ENCODE results near the gene SIPA1L3.

- TF ChIP-seq, protein P1, sequence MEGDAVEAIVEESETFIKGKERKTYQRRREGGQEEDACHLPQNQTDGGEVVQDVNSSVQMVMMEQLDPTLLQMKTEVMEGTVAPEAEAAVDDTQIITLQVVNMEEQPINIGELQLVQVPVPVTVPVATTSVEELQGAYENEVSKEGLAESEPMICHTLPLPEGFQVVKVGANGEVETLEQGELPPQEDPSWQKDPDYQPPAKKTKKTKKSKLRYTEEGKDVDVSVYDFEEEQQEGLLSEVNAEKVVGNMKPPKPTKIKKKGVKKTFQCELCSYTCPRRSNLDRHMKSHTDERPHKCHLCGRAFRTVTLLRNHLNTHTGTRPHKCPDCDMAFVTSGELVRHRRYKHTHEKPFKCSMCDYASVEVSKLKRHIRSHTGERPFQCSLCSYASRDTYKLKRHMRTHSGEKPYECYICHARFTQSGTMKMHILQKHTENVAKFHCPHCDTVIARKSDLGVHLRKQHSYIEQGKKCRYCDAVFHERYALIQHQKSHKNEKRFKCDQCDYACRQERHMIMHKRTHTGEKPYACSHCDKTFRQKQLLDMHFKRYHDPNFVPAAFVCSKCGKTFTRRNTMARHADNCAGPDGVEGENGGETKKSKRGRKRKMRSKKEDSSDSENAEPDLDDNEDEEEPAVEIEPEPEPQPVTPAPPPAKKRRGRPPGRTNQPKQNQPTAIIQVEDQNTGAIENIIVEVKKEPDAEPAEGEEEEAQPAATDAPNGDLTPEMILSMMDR (CRISPR knock-in tag; IDR thresholded peaks at IDR 0.05), result no peak
- TF ChIP-seq EHMT2 (IDR thresholded peaks at IDR 0.05; ENCODE audit: borderline replicate concordance, low read depth, low read length) (no peak), IRX3 (CRISPR knock-in tag; IDR thresholded peaks at IDR 0.05; ENCODE audit: borderline replicate concordance, low read depth) (no peak), HOXA5 (CRISPR knock-in tag; IDR thresholded peaks at IDR 0.05) (no peak), CHD4 (IDR thresholded peaks at IDR 0.05; ENCODE audit: borderline replicate concordance, low read length) (no peak), MIER2 (CRISPR knock-in tag; IDR thresholded peaks at IDR 0.05) (no peak), ZNF282 (IDR thresholded peaks at IDR 0.05; ENCODE audit: partially characterized antibody) (no peak), ZNF136 (CRISPR knock-in tag; IDR thresholded peaks at IDR 0.05; ENCODE audit: low read depth) (no peak)
- TF ChIP-seq, protein P2, sequence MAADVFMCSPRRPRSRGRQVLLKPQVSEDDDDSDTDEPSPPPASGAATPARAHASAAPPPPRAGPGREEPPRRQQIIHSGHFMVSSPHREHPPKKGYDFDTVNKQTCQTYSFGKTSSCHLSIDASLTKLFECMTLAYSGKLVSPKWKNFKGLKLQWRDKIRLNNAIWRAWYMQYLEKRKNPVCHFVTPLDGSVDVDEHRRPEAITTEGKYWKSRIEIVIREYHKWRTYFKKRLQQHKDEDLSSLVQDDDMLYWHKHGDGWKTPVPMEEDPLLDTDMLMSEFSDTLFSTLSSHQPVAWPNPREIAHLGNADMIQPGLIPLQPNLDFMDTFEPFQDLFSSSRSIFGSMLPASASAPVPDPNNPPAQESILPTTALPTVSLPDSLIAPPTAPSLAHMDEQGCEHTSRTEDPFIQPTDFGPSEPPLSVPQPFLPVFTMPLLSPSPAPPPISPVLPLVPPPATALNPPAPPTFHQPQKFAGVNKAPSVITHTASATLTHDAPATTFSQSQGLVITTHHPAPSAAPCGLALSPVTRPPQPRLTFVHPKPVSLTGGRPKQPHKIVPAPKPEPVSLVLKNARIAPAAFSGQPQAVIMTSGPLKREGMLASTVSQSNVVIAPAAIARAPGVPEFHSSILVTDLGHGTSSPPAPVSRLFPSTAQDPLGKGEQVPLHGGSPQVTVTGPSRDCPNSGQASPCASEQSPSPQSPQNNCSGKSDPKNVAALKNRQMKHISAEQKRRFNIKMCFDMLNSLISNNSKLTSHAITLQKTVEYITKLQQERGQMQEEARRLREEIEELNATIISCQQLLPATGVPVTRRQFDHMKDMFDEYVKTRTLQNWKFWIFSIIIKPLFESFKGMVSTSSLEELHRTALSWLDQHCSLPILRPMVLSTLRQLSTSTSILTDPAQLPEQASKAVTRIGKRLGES (CRISPR knock-in tag; IDR thresholded peaks at IDR 0.05; ENCODE audit: borderline replicate concordance), result no peak
- TF ChIP-seq, protein P3, sequence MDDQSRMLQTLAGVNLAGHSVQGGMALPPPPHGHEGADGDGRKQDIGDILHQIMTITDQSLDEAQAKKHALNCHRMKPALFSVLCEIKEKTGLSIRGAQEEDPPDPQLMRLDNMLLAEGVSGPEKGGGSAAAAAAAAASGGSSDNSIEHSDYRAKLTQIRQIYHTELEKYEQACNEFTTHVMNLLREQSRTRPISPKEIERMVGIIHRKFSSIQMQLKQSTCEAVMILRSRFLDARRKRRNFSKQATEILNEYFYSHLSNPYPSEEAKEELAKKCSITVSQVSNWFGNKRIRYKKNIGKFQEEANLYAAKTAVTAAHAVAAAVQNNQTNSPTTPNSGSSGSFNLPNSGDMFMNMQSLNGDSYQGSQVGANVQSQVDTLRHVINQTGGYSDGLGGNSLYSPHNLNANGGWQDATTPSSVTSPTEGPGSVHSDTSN (CRISPR knock-in tag; IDR thresholded peaks at IDR 0.05; ENCODE audit: borderline replicate concordance), result no peak
- TF ChIP-seq, protein P4, sequence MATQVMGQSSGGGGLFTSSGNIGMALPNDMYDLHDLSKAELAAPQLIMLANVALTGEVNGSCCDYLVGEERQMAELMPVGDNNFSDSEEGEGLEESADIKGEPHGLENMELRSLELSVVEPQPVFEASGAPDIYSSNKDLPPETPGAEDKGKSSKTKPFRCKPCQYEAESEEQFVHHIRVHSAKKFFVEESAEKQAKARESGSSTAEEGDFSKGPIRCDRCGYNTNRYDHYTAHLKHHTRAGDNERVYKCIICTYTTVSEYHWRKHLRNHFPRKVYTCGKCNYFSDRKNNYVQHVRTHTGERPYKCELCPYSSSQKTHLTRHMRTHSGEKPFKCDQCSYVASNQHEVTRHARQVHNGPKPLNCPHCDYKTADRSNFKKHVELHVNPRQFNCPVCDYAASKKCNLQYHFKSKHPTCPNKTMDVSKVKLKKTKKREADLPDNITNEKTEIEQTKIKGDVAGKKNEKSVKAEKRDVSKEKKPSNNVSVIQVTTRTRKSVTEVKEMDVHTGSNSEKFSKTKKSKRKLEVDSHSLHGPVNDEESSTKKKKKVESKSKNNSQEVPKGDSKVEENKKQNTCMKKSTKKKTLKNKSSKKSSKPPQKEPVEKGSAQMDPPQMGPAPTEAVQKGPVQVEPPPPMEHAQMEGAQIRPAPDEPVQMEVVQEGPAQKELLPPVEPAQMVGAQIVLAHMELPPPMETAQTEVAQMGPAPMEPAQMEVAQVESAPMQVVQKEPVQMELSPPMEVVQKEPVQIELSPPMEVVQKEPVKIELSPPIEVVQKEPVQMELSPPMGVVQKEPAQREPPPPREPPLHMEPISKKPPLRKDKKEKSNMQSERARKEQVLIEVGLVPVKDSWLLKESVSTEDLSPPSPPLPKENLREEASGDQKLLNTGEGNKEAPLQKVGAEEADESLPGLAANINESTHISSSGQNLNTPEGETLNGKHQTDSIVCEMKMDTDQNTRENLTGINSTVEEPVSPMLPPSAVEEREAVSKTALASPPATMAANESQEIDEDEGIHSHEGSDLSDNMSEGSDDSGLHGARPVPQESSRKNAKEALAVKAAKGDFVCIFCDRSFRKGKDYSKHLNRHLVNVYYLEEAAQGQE (IDR thresholded peaks at IDR 0.05; ENCODE audit: borderline replicate concordance in 1 of 2, low read depth in 1 of 2, low read length in 2 of 2), result no peak
- TF ChIP-seq, protein P5, sequence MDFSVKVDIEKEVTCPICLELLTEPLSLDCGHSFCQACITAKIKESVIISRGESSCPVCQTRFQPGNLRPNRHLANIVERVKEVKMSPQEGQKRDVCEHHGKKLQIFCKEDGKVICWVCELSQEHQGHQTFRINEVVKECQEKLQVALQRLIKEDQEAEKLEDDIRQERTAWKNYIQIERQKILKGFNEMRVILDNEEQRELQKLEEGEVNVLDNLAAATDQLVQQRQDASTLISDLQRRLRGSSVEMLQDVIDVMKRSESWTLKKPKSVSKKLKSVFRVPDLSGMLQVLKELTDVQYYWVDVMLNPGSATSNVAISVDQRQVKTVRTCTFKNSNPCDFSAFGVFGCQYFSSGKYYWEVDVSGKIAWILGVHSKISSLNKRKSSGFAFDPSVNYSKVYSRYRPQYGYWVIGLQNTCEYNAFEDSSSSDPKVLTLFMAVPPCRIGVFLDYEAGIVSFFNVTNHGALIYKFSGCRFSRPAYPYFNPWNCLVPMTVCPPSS (IDR thresholded peaks at IDR 0.05), result no peak
Observed at GRCh38 chr19:38020311-38020710, 113.3 kb downstream of the SIPA1L3 start.
